Stimulated activated naive CD8-positive, alpha-beta T cell treated with anti-CD3 and anti-CD28 coated beads, Interleukin-15, Interleukin-2, amounts not matched to agents 100 U/mL and 50 U/mL, for 24 hours (primary cell): Measurements from ENCODE around the gene SIGLEC11.
"Not testable (repeated sequence)": the region's sequence is repeated elsewhere in the genome, so short reads cannot be mapped to it uniquely, and the experiment has no call there.

Source experiments
- ATAC-seq: fragments of 150-1000 bp; cut with Tn5 transposase; one replicate; pipeline ENCODE4 v1.10.0; 2021
- DNase-seq: peaks from one replicate; pipeline ENCODE4 v3.0.0; 2021

Gene SIGLEC11

DNA sequence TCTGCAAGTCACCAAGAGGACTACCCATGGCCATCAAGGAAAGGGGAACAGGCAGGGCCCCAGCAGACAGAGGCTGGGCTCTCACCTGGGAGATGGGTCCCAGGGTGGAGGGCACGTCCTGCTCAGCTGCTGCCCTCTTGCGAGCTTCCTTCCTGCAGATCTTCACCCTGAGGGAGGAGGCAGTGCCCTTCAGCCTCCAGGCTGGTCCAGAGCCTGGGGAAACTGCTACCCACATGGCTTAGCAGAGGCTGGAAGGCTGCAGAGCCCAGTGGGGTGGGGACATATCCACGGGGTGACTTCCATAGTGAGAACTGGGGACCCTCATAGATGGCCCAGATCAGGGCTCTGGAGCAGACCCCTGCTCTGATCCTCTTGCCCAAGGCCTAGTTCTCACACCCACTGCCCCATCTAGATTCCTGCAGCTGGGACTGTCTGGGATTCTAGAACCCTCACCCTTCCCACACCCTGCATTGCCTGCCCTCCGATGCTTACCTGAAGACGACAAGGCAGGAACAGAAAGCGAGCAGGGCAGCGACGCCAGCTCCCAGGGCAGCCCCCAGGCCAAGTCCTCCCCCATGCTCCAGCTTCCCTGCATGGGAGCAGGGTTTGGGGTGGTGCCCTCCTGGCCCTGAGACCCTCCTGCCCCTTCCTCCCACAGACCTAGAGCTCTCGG is 9.0 kb downstream of the SIGLEC11 start:
- ATAC-seq (no peak), DNase-seq (no peak)

DNA sequence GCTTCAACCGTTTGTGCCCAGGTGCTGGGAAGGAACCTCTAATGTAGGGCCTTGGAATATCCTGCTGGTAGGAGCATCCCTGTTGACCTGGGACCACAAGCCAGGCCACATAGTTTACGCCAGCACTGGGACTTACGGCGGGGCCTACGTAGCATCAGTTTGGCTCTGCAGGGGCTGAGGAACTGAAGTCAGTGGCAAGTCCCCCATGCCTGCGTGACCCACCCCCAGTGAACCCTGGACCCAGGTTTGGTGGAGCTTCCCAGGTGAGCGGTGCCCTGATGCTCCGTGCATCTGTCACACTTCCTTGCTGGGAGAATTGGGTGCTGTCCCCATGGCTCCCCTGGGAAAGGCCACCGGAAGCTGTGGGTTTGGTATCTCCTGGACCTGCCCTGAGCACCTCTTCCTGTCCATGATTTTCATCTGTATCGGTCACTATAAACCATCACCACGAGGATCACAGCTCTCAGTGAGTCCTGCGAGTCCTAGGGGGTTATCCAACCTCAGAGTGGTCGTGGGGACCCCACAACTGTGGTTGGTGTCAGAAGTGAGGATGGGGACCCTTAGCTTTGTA is 9.9 kb downstream of the SIGLEC11 start:
- no peak for DNase-seq
- ATAC-seq: no peak

DNA sequence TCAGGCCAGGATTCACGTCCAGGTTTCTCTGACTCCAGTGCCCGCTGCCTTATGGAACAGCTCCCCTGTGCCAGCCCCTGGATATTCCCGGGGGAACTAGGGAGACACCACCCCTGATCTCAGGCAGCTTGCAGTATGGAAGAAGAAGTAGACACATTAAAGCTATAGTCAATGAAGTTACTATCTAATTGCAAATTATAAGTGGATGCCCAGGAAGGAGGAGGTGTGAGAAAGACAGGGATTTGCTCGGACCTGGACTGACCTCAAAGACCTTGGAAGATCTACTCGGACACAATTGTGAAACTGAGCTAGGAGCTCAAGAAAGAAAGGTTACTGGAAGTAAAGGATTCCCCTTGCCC is 10.4 kb downstream of the SIGLEC11 start:
- no peak for ATAC-seq

DNA sequence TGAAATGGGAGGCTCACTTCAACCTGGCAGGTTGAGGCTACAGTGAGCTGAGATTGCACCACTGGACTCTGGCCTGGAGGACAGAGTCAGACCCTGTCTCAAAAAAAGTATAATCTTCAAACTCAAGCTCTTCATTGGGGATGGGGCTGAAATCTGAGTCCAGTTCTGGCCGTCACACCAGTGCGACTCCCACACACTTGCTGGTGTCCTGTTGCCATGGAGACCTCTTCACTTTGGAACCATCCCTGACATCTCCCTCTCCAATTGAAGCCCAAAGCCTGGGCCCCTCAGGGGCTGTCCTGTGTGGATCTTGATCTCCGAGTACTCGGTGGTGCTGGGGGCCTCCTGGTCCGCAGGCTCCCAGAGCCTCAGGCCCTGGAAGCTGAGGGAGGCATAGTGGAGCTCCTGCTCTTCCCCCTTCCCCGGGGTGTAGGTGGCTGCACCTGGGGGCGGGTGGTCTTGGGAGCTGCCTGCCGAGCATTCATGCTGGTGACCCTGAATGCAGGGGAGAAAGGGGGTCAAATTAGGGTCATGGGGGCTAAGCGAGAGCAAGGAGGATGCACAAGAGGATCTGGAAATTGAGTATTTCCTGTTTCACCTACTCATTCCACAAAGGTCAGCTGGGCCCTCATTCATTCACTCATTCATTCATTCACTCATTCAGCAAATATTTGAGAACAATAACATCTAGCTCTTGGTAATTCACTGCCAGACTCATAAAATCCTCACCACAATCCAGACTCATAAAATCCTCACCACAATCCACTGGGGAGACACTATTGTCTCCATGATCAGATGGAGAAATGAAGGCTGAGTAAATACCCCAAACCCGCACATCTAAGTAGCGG is 11.0 kb downstream of the SIGLEC11 start:
- ATAC-seq: no peak
- no peak for DNase-seq

More for the DNA sequence above, 10.4 kb downstream of the SIGLEC11 start:
- DNase-seq: no peak

DNA sequence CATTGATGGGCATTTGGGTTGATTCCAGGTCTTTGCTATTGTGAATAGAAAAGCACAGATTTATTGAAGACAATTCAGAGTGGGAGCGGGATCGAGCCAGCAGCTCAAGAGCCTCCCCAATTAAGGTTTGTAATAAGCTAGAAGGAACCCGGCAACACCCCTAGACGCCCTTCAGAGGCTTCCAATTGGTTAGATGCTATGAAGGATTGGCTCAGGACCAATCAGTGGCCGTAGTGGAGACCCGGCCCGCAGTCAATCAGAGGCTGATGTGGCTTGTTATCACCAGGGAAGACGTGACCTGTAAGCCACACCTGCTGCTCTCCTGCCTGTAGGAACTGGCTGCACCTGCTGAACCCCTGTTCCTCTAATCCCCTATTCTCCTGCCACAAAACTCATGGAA is 14.6 kb downstream of the SIGLEC11 start:
- no peak for DNase-seq
- ATAC-seq: no peak

DNA sequence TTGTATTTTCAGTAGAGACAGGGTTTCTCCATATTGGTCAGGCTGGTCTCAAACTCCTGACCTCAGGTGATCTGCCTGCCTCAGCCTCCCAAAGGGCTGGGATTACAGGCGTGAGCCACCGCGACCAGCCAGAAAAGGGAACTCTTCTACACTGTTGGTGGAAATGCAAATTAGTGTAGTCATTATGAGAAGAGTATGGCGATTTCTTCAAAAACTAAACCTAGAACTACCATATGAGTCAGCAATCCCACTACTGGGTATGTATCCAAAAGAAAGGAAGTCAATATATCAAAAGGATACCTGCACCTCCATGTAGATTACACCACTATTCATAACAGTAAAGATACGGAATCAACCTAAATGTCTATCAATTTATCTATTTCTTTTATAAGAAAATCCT is 16.4 kb downstream of the SIGLEC11 start:
- not testable (repeated sequence) for DNase-seq
- peak; percentile 89 for ATAC-seq

DNA sequence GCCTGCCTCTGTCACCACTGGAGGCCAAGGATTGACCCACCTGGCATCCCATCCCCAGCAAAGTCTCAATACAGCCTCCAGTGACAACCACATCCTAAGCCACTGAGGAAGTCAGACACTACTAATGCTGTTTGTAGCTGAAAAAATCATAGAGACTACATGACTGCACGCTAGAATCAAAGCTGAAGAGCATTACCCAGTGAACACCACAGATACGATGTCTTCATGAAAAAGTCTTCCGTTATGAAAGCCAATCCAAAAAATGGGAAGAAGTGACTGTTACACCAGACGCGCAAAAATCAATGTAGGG is 20.5 kb downstream of the SIGLEC11 start:
- ATAC-seq: no peak
- no peak for DNase-seq

DNA sequence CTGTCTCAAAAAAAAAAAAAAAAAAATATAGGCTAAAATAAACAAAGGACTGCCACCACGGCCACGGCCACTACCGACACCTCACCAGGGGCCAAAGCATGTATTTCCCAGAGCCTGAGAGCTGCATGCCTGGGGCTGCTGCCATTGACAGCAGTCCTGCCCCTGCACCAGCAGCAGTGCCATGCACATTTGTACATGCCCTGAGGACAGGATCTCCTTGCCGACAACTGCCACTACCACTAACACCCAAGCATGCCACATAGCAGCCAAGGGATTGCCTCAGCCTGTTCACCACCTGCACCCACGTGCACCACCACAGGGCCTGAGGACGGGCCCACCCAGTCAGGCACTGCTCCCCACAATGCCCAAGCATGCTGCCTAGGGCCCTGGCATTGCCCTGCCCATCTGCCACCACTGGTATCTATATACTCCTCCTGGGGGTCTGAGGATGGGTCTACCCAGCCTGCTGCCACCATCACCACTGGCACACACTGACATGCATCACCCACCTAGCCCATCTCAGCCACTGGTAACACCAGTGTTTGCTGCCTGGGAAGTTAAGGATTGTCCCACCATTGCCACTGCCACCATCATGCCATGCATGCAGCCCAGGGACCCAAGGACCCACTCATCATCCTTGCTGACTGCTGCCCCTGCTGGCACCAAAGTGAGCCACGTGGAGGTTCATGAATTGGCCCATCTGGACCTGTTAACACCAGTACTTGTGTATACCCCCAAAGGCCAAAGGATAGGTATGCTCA is 21.1 kb downstream of the SIGLEC11 start:
- ATAC-seq: no peak
- no peak for DNase-seq

DNA sequence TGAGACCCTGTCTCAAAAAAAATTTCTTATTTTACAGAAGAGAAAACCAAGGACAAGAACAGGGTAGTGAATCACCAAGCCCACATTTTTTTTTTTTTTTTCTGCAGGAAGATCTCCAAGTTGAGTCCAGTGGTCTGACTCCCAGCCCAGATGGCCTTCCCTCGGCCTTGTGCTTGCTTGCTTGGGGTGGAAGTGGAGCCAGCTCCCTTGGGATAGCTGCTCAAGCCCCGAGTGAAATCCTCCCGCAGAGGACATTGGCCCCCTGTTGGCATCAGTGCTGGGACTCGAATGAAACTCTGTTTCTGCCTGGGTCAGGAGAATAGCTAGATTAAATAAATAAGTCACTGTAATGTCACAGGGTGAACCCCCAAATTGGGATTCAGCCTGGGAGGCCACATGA is 22.3 kb downstream of the SIGLEC11 start:
- DNase-seq (no peak), ATAC-seq (no peak)

DNA sequence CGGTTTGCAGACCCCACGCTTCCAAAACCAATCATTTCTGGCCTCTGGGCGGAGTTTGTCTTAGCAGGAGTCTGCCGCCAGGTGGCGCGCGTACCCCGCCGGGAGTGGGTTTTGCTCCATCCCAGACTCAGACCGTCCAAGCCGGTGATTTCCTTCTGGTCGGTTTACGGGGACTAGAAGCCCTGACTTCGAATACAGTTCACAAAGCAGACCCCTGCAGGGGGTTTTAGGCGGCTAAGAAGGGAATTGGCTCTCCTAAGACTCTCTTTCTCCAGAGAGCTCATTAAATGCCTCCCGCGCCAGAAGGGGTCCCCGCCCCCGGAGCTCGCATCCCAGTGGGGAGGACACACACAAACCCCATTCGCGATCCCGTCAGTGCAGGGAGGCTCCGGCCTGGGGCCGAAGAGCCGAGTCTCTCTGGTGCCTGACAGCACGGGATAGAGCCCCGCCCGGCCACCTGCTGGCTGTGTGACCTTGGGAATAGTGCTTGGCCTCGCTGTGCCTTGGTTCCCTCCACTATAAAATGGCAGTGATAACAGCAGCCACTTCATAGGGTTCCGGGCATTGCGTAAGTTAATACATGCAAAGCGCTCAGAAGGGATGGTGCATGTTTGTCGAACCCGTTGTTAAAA is 23.1 kb downstream of the SIGLEC11 start:
- ATAC-seq (peak; percentile 76), DNase-seq (peak; percentile 90)

DNA sequence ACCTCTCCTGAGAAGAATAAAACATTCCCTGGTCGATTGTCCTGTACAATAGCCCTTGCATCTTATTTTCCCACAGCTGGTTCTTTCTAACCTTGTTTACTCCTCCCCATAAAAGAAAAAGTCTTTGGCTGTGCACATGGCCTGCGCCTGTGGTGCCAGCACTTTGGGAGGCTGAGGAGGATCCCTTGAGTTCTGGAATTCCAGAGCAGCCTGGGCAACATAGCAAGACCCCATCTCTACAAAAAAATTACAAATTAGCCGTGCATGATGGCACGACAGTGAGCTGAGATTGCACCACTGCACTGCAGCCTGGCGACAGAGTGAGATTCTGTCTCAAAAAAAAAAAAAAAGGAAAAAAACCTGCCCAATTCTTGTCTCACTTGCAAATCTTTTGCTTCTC is 24.4 kb downstream of the SIGLEC11 start:
- DNase-seq: no peak
- no peak for ATAC-seq

DNA sequence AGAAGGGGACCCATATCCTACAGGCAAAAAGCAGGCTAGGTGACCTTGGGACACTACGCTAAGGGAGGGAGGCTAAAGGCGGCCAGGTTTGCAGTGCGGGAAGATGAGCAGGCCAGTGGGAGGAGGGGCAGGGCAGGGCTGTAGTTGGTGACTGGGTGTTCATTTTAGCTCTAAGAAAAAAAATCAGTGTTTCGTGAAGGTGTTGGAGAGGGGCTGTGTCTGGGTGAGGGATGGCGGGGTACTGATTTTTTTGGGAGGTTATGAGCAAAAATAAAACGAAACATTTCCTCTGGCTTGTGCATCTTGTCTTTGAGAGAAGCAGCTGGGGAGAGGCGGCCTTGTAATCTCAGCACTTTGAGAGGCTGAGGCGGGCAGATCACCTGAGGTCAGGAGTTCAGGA is 27.3 kb downstream of the SIGLEC11 start:
- DNase-seq: no peak
- ATAC-seq: no peak

DNA sequence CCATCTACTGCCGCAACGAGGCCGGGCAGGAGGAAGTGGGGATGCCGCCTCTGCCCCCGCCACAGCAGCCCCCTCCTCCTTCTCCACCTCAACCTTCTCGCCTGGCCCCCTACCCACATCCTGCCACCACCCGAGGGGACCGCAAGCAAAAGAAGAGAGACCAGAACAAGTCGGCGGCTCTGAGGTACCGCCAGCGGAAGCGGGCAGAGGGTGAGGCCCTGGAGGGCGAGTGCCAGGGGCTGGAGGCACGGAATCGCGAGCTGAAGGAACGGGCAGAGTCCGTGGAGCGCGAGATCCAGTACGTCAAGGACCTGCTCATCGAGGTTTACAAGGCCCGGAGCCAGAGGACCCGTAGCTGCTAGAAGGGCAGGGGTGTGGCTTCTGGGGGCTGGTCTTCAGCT is 28.2 kb downstream of the SIGLEC11 start:
- DNase-seq (peak; percentile 45), ATAC-seq (no peak)

DNA sequence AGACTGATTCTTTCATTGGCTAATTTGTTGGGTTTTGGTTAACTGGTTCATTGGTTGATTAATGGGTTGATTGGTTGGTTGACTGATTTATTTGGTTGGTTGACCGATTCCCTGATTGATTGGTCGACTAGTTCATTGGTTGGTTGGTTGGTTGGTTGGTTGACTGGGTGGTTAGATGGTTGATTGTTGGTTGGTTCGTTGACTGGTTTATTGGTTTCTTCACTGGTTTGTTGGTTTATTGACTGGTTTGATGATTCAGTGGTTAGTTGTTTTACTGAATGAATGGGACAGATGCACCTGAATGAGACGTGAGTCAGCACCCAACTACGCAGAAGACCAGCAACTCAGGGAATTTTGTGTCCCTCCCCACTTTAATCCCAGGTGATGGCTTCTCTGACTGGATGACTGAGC is 28.9 kb downstream of the SIGLEC11 start:
- ATAC-seq: no peak
- DNase-seq: no peak

DNA sequence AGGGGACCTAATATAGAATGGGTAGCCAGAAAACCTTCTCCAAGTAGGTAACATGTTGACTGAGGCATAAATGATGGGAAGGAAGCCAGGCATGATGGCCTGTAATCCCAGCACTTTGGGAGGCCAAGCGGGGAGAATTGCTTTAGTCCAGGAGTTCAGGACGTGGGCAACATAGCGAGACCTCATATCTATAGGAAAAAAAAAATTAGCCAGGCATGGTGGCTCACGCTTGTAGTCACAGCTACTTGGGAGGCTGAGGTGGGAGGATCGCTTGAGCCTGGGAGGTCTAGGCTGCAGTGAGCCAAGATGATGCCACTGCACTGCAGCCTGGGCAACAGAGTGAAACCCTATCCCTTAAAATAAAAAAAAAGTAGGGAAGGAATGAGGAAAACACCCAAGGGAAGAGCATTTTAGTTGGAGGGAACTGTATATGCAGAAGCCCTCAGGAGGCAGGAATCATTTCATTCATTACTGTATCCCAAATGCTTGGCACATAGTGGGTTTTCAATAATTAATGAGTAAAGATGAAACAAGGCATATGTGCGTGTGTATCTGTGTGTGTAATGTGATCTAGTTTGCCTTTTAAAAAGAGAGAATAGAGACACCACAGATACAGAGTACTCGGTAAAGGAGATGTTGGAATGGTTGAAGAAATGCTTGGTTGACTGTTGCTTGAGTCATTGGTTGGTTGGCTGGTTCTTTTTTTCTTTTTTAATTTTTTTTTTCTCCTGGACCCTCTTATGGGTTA is 29.5 kb downstream of the SIGLEC11 start:
- no peak for ATAC-seq
- DNase-seq: no peak

DNA sequence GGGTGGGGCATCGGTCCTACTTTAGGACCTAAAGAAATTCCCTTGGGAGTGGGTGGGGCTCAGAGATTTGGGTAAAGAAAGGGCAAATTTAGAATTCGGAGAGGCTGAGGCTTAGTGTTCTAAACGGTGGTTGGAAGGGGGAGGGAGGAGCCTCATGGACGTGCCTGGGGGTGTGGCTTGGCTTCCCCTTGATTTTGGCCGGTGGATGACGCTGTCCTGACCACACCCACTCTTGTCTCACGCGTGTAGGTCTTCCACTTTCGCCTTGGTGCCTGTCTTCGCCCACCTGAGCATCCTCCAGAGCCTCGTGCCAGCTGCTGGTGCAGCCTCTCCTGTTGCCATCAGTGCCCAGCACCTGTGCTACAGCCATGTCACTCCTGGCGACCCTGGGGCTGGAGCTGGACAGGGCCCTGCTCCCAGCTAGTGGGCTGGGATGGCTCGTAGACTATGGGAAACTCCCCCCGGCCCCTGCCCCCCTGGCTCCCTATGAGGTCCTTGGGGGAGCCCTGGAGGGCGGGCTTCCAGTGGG is 30.4 kb downstream of the SIGLEC11 start:
- ATAC-seq (no peak), DNase-seq (no peak)

DNA sequence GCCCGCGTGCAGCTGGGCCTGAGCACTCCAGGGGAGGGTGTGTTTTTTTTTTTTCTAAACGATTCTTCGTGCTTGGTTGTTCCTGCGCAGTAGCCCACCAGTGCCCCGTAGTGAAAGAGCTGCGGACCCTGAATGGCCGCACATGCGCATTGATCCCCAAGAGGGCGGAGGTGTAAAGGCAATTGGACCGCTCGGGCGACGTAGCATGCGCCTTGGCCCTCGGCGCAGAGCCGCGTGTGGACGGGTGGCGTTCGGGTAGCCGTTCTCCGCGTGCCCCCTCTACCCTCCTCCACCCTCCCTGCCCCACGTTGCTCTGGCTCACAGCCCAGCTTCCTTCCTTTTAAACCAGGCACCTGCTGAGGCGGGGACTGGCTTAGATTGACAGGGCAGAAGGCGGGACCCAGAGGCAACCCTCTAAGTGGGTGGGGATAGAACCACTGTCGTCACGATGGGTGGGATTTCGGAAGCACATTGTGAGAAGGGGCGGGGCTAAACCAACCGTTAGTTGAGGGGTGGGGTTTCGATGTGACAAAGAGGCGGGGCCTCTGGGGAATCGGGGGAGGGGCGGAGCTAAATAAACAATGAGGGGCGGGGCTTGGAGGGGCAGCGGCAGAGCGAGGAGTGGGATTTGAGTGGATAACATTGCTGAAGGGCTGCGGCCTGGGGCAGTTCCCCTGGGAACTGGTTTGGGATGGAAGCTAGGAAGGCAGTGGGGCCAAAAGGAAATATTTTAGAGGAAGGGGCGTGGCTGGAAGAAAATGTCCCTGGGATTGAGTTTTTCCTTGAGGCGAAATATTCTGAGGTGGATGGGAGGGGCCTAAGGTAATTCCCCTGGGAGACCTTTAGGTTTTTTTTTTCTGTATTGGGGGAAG is 31.1 kb downstream of the SIGLEC11 start:
- peak; percentile 89 for ATAC-seq
- peak; percentile 93 for DNase-seq

DNA sequence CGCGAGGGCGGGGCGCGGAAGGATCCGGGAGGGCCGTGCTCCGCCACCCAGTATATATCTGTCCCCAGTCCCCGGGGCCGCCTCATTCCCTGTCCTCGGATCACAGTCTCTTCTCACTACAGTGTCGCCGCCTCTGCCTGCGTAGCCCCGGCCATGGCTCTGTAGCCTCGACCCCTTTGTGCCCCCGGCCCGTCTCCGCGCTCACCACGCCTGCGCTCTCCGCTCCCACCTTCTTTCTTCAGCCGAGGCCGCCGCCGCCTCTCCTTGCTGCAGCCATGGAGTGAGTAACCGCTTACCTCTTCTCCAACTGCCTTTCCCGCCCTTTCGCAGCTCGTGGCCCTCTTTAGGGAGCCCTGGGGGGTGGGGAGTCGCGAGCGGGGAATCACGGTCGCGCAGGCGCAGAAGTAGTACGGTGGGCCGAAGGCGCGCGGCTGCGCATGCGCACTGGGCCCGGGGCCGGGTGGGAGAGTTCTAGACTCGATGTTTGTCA is 31.8 kb downstream of the SIGLEC11 start, which contains the start of the genes ATF5 and NUP62:
Gene ATF5, plus strand, starts transcription at position 85 of the 490 bp plus-strand sequence. CDS start 1,646 bp downstream, outside the sequence.
Gene NUP62, minus strand, starts transcription at position 384 of the 490 bp plus-strand sequence. CDS start 19,697 bp downstream, outside the sequence.
- peak; percentile 97 for DNase-seq

DNA sequence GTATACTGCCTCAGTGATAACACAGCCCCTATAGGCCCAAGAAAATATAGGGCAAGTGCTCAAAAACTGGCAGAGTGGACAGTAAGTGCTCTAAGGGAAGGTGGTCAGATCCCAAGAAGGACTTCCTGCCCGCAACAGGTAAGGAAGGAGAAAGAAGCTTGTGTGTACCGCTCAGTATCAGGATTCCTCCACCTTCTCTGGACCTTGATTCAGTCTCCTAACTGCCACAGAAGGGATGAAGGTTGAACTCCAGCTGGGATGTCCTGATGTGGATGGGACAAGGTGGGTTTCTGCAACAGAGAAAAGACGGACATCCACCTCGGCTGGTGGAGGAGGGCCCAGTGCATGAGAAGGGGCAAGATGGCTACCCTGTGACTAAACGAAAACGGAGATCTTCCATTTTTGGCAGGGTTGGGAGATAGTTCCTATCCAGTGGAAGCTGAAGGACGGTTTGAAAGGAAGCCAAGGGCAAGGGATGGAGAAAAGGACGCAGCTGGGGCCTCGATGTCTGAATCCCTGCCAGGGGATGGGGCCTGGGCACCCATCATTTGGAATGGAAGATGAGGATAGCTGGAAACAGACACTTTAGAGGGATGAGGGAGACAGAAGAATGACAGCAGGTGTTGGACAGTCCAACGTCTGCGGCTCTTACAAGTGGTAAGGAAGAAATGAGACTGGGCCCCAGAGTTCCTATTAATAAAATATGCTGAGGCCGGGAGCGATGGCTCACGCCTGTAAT is 33.3 kb downstream of the SIGLEC11 start:
- no peak for ATAC-seq

More for the DNA sequence above, 31.8 kb downstream of the SIGLEC11 start, which contains the start of the genes ATF5 and NUP62:
- ATAC-seq: peak; percentile 56

More for the DNA sequence above, 33.3 kb downstream of the SIGLEC11 start:
- DNase-seq: no peak
